HL-60 (cell line): Measurements from ENCODE around the gene SLC49A4.

Experiments used
- DNase-seq, 2 experiments: peaks; one replicate each; pipeline ENCODE4 v3.0.0-alpha.2; 2010 to 2020; ENCODE audit warnings: low read depth in 1 of 2, low spot score in 1 of 2
- H3K27ac ChIP-seq: fragments of 250-450 bp; sonication (Bioruptor Pico); replicated peaks from 2 replicates; pipeline ENCODE4 v1.5.1; 2020; ENCODE audit warnings: mild to moderate bottlenecking, moderate library complexity
- H3K27me3 ChIP-seq: fragments of 250-450 bp; sonication (Bioruptor Pico); 2 replicates; pipeline ENCODE4 v1.5.1; 2021; ENCODE audit warnings: mild to moderate bottlenecking, moderate library complexity; ENCODE audit not compliant: insufficient read depth, poor library complexity, severe bottlenecking
- H3K4me3 ChIP-seq: replicated peaks from 2 replicates; pipeline ENCODE4 v1.5.1; 2011; ENCODE audit warnings: mild to moderate bottlenecking, control low read depth, low read length; ENCODE audit not compliant: insufficient read depth
- GABPA ChIP-seq: IDR thresholded peaks from 2 replicates; pipeline ENCODE4 v1.6.1; 2012; ENCODE audit warnings: low read depth
- POLR2AphosphoS5 ChIP-seq: IDR thresholded peaks from 2 replicates; pipeline ENCODE4 v1.6.1; 2012; ENCODE audit warnings: low read depth
- SPI1 ChIP-seq: IDR thresholded peaks from 2 replicates; pipeline ENCODE4 v1.6.1; 2012; ENCODE audit warnings: low read depth, mild to moderate bottlenecking, borderline replicate concordance
- TF ChIP-seq, protein P1 (sequence below): IDR thresholded peaks from one replicate; pipeline ENCODE4 v1.5.1; 2011; ENCODE audit warnings: low read length, control low read depth, inconsistent platforms; ENCODE audit not compliant: insufficient read depth
- TF ChIP-seq, protein P2 (sequence below): IDR thresholded peaks from 2 replicates; pipeline ENCODE4 v1.6.1; 2012; ENCODE audit warnings: low read depth; ENCODE audit not compliant: insufficient replicate concordance

Gene SLC49A4

DNA sequence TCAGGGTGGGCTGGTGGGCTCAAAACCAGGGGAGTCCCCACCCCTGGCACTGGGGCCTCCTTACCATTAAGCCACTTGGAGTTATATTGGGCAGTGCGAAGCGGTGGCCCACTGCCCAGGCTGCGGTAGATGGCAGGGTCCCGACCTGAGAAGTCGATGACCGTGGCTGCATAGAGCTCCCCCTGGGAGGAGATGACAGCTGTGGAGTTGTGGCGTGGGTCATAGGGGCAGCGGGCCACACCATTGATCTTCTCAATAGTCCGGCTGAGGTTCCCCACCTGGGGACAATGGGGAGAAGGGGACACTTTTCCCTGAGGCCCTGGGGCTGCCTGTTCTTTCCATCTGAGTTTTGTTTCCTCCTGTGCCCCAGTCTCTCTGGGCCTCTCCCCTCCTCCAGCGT is 132.9 kb downstream of the SLC49A4 start:
- Histone ChIP-seq H3K4me3 (no peak overlapping the region), H3K27me3 (peaks cover 9% of the 10 kb centered on the region), H3K27ac (no peak overlapping the region)
- no peak for DNase-seq
- TF ChIP-seq, protein P1, sequence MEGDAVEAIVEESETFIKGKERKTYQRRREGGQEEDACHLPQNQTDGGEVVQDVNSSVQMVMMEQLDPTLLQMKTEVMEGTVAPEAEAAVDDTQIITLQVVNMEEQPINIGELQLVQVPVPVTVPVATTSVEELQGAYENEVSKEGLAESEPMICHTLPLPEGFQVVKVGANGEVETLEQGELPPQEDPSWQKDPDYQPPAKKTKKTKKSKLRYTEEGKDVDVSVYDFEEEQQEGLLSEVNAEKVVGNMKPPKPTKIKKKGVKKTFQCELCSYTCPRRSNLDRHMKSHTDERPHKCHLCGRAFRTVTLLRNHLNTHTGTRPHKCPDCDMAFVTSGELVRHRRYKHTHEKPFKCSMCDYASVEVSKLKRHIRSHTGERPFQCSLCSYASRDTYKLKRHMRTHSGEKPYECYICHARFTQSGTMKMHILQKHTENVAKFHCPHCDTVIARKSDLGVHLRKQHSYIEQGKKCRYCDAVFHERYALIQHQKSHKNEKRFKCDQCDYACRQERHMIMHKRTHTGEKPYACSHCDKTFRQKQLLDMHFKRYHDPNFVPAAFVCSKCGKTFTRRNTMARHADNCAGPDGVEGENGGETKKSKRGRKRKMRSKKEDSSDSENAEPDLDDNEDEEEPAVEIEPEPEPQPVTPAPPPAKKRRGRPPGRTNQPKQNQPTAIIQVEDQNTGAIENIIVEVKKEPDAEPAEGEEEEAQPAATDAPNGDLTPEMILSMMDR, result no peak
- TF ChIP-seq SPI1 (no peak), GABPA (no peak), POLR2AphosphoS5 (no peak)
- TF ChIP-seq, protein P2, sequence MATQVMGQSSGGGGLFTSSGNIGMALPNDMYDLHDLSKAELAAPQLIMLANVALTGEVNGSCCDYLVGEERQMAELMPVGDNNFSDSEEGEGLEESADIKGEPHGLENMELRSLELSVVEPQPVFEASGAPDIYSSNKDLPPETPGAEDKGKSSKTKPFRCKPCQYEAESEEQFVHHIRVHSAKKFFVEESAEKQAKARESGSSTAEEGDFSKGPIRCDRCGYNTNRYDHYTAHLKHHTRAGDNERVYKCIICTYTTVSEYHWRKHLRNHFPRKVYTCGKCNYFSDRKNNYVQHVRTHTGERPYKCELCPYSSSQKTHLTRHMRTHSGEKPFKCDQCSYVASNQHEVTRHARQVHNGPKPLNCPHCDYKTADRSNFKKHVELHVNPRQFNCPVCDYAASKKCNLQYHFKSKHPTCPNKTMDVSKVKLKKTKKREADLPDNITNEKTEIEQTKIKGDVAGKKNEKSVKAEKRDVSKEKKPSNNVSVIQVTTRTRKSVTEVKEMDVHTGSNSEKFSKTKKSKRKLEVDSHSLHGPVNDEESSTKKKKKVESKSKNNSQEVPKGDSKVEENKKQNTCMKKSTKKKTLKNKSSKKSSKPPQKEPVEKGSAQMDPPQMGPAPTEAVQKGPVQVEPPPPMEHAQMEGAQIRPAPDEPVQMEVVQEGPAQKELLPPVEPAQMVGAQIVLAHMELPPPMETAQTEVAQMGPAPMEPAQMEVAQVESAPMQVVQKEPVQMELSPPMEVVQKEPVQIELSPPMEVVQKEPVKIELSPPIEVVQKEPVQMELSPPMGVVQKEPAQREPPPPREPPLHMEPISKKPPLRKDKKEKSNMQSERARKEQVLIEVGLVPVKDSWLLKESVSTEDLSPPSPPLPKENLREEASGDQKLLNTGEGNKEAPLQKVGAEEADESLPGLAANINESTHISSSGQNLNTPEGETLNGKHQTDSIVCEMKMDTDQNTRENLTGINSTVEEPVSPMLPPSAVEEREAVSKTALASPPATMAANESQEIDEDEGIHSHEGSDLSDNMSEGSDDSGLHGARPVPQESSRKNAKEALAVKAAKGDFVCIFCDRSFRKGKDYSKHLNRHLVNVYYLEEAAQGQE, result no peak

DNA sequence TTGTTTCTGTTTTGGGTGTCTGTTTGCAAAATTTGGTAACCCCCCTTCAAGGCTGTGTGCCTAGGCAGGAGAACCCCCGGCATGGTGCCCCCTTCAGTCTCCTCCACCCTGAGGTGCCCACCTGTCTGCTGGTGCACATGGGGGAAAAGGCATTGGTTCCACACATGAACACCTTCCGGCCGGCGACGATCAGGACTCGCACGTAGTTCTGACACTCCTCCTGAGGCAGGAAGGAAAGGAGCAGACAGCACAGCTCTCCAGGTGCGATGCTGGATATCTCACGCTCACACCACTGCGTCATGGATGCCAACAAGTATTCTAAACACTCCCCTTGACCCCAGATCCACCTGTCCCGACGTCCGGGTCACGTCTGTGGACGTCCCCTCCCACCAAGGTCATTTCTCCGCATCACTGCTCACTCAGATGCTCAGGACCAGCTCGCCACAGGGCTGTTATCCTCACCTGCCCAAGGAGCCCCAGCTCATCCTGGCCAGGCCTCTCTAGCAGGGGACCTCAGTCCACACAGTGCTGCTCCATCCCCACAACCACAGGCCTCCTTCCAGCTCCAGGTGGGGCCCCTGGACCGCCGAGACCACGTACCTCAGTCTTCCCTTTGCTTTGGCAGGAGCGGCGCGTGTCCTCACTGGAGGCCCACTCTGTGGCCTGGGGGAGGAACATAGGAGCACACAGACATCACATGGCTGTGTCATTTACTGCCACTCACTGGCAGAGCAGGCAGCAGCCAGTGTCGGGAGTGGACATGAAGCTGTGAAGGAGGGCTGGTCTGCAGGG is 133.7 kb downstream of the SLC49A4 start:
- TF ChIP-seq, protein P2, result no peak
- TF ChIP-seq, protein P1, result no peak
- no peak for TF ChIP-seq POLR2AphosphoS5
- no peak for TF ChIP-seq GABPA
- no peak for TF ChIP-seq SPI1
- no peak for DNase-seq
- H3K27ac ChIP-seq, result no peak overlapping the region
- H3K27me3 ChIP-seq, result peaks cover 5% of the 10 kb centered on the region
- no peak overlapping the region for H3K4me3 ChIP-seq

DNA sequence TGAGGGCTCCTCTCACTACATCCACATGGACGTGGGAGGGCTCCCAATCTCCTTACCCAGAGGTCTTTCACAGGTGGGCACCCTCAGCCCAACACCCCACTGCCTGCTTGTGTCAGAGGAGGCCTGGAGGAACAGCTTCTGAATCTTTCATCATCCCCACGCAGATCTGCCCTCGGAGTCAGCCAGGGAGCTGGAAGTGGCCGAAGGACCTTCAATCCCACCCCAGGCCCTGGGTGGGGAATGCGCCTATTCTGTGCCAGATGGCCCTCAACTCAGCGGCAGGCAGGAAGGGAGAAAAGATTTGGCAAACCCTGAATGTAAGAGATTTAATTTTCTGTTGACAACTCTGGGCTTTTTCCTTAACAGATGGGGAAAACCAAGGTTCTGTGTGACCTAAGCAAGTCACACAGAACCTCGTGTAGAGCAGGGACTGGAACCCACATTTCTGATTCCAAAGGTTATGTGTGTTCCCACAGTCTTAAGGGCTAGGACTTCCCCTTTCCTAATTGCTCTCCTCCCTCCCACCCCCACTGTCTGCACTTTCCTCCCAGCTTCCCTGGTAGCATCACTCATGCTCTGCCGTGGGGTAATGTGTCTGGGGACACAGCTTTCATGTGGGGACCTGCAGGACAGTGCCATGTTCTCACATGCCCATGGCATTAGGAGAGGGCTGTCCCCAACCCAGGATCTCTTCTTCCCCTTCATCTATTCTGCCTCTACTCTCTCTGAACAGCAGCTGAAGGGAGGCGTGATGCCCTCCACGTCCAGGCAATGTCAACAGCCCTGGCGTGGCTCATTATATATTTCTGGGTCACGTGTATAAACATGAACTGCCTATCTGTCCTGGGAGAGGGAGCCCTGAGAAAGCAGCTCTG is 134.6 kb downstream of the SLC49A4 start:
- peaks cover 5% of the 10 kb centered on the region for H3K27me3 ChIP-seq
- H3K4me3 ChIP-seq, result no peak overlapping the region
- DNase-seq, result no peak
- no peak overlapping the region for H3K27ac ChIP-seq
- TF ChIP-seq SPI1, result peak; percentile 28; the same call in 1 of the 2 replicates
- TF ChIP-seq POLR2AphosphoS5, result no peak
